HEK293 (cell line): ENCODE measurements around the gene TLDC2.

ENCODE experiments used
- CTCF ChIP-seq: fragments of 450-650 bp; formaldehyde crosslinking; IDR thresholded peaks from 2 replicates; pipeline ENCODE4 v1.5.1; 2016; ENCODE audit warnings: missing biosample characterization, missing genetic modification characterization
- IKZF3 ChIP-seq: fragments of 450-650 bp; IDR thresholded peaks from 2 replicates; pipeline ENCODE4 v1.5.0; 2018; ENCODE audit warnings: missing biosample characterization, mild to moderate bottlenecking, missing genetic modification characterization, moderate library complexity
- KLF1 ChIP-seq: fragments of 450-650 bp; formaldehyde crosslinking; IDR thresholded peaks from 2 replicates; pipeline ENCODE4 v1.5.1; 2016; ENCODE audit warnings: missing biosample characterization, missing genetic modification characterization
- OSR2 ChIP-seq: fragments of 450-650 bp; formaldehyde crosslinking; IDR thresholded peaks from 2 replicates; pipeline ENCODE4 v1.5.1; 2016; ENCODE audit warnings: missing biosample characterization, missing genetic modification characterization
- PRDM1 ChIP-seq: fragments of 450-650 bp; formaldehyde crosslinking; IDR thresholded peaks from 2 replicates; pipeline ENCODE4; 2016; ENCODE audit warnings: missing biosample characterization, missing genetic modification characterization
- SETDB1 ChIP-seq: IDR thresholded peaks from one replicate; pipeline ENCODE4 v1.6.1; 2017; ENCODE audit warnings: mild to moderate bottlenecking, low read length, moderate library complexity, mixed read lengths; ENCODE audit not compliant: insufficient read length
- SP3 ChIP-seq: fragments of 450-650 bp; formaldehyde crosslinking; IDR thresholded peaks from 2 replicates; pipeline ENCODE4 v1.5.1; 2016; ENCODE audit warnings: missing biosample characterization, missing genetic modification characterization
- ZBTB17 ChIP-seq: fragments of 450-650 bp; formaldehyde crosslinking; IDR thresholded peaks from 2 replicates; pipeline ENCODE4 v1.5.1; 2016; ENCODE audit warnings: missing biosample characterization, missing genetic modification characterization
- ZBTB44 ChIP-seq: fragments of 450-650 bp; IDR thresholded peaks from 2 replicates; pipeline ENCODE4 v1.5.1; 2018; ENCODE audit warnings: missing biosample characterization, mild to moderate bottlenecking, missing genetic modification characterization
- ZBTB48 ChIP-seq: fragments of 450-650 bp; formaldehyde crosslinking; IDR thresholded peaks from 2 replicates; pipeline ENCODE4 v1.5.1; 2016; ENCODE audit warnings: missing biosample characterization, missing genetic modification characterization
- ZFP69B ChIP-seq: fragments of 450-650 bp; formaldehyde crosslinking; IDR thresholded peaks from 2 replicates; pipeline ENCODE4 v1.5.1; 2016; ENCODE audit warnings: missing biosample characterization, missing genetic modification characterization
- ZNF214 ChIP-seq: fragments of 450-650 bp; formaldehyde crosslinking; IDR thresholded peaks from 2 replicates; pipeline ENCODE4 v1.5.1; 2017; ENCODE audit warnings: missing biosample characterization, mild to moderate bottlenecking, missing genetic modification characterization, borderline replicate concordance
- ZNF37A ChIP-seq: fragments of 450-650 bp; IDR thresholded peaks from 2 replicates; pipeline ENCODE4 v1.5.1; 2018; ENCODE audit warnings: missing biosample characterization, missing genetic modification characterization
- ZNF398 ChIP-seq: fragments of 450-650 bp; formaldehyde crosslinking; IDR thresholded peaks from 2 replicates; pipeline ENCODE4 v1.5.1; 2017; ENCODE audit warnings: missing biosample characterization, missing genetic modification characterization
- ZNF423 ChIP-seq: fragments of 450-650 bp; formaldehyde crosslinking; IDR thresholded peaks from 2 replicates; pipeline ENCODE4 v1.5.1; 2016; ENCODE audit warnings: missing biosample characterization, missing genetic modification characterization
- ZNF585B ChIP-seq: fragments of 450-650 bp; formaldehyde crosslinking; IDR thresholded peaks from 2 replicates; pipeline ENCODE4 v1.5.1; 2016; ENCODE audit warnings: missing biosample characterization, missing genetic modification characterization
- ZNF610 ChIP-seq: fragments of 450-650 bp; formaldehyde crosslinking; IDR thresholded peaks from 2 replicates; pipeline ENCODE4 v1.5.1; 2016; ENCODE audit warnings: missing biosample characterization, missing genetic modification characterization, borderline replicate concordance
- ZNF624 ChIP-seq: fragments of 450-650 bp; formaldehyde crosslinking; IDR thresholded peaks from 2 replicates; pipeline ENCODE4 v1.5.1; 2017; ENCODE audit warnings: missing biosample characterization, missing genetic modification characterization
- ZNF76 ChIP-seq: fragments of 450-650 bp; formaldehyde crosslinking; IDR thresholded peaks from 2 replicates; pipeline ENCODE4; 2016; ENCODE audit warnings: low read depth, missing biosample characterization, missing genetic modification characterization, borderline replicate concordance
- ZNF768 ChIP-seq: fragments of 450-650 bp; formaldehyde crosslinking; IDR thresholded peaks from 2 replicates; pipeline ENCODE4 v1.5.1; 2018; ENCODE audit warnings: missing biosample characterization, mild to moderate bottlenecking, missing genetic modification characterization
- TF ChIP-seq, protein P1 (sequence below): fragments of 450-650 bp; formaldehyde crosslinking; IDR thresholded peaks from 2 replicates; pipeline ENCODE4 v1.5.1; 2016; ENCODE audit warnings: missing biosample characterization, missing genetic modification characterization
- TF ChIP-seq, protein P2 (sequence below): fragments of 450-650 bp; formaldehyde crosslinking; IDR thresholded peaks from 2 replicates; pipeline ENCODE4 v1.5.1; 2016; ENCODE audit warnings: missing biosample characterization, missing genetic modification characterization
- TF ChIP-seq, protein P3 (sequence below): fragments of 450-650 bp; formaldehyde crosslinking; IDR thresholded peaks from 2 replicates; pipeline ENCODE4 v1.5.1; 2016; ENCODE audit warnings: missing biosample characterization, missing genetic modification characterization
- TF ChIP-seq, protein P4 (sequence below): fragments of 450-650 bp; formaldehyde crosslinking; IDR thresholded peaks from 2 replicates; pipeline ENCODE4 v1.5.1; 2016; ENCODE audit warnings: missing biosample characterization, missing genetic modification characterization, low read depth

Gene TLDC2

DNA sequence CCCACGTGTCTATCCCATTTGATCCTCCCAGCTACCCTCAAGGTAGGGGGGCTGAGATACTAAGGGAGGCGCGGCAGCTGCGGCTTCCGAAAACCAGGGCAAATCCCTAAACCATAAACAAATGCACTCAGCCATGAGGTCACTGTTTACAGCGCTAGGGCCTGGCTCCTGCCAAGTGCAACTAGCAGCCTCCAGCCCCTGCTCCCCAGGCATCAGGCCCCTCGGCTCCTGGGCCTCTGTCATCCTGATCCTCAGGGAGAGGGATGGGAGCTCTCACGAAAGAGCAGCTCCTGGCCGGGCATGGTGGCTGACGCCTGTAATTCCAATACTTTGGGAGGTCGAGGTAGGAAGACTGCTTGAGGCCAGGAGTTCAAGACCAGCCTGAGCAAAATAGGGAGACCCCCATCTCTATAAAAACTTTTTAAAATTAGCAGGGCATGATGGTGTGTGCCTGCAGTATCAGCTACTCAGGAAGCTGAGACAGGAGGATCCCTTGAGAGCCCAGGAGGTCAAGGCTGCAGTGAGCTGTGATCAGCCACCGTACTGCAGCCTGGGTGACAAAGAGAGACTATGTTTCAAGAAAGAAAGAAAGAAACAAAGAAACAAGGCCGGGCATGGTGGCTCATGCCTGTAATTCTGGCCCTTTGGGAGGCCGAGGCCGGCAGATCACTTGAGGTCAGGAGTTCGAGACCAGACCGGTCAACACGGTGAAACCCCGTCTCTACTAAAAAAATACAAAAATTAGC, 42.5 kb upstream of the TLDC2 start (continued):
- no peak for TF ChIP-seq PRDM1 (tag by site-specific recombination)
- peak; percentile 76 for TF ChIP-seq ZBTB48 (tag by site-specific recombination)
- no peak for TF ChIP-seq ZFP69B (tag by site-specific recombination)
- TF ChIP-seq SETDB1, result no peak
- 0 out of 2 replicates have a peak, but pooled peaks have one; percentile 53 for TF ChIP-seq ZBTB44
- no peak for TF ChIP-seq ZNF768 (tag by site-specific recombination)
- no peak for TF ChIP-seq ZNF610 (tag by site-specific recombination)
- TF ChIP-seq SP3 (tag by site-specific recombination), result no peak
- no peak for TF ChIP-seq IKZF3 (tag by site-specific recombination)
- TF ChIP-seq ZNF624 (tag by site-specific recombination), result no peak
- no peak for TF ChIP-seq ZNF398
- peak; percentile 86 for TF ChIP-seq OSR2 (tag by site-specific recombination)
- TF ChIP-seq, protein P1, sequence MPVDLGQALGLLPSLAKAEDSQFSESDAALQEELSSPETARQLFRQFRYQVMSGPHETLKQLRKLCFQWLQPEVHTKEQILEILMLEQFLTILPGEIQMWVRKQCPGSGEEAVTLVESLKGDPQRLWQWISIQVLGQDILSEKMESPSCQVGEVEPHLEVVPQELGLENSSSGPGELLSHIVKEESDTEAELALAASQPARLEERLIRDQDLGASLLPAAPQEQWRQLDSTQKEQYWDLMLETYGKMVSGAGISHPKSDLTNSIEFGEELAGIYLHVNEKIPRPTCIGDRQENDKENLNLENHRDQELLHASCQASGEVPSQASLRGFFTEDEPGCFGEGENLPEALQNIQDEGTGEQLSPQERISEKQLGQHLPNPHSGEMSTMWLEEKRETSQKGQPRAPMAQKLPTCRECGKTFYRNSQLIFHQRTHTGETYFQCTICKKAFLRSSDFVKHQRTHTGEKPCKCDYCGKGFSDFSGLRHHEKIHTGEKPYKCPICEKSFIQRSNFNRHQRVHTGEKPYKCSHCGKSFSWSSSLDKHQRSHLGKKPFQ (tag by site-specific recombination), result no peak
- no peak for TF ChIP-seq ZNF423 (tag by site-specific recombination)
- TF ChIP-seq ZNF214 (tag by site-specific recombination), result no peak
- no peak for TF ChIP-seq ZNF76 (tag by site-specific recombination)
- no peak for TF ChIP-seq ZNF585B (tag by site-specific recombination)
- no peak for TF ChIP-seq CTCF (tag by site-specific recombination)
- TF ChIP-seq, protein P2, sequence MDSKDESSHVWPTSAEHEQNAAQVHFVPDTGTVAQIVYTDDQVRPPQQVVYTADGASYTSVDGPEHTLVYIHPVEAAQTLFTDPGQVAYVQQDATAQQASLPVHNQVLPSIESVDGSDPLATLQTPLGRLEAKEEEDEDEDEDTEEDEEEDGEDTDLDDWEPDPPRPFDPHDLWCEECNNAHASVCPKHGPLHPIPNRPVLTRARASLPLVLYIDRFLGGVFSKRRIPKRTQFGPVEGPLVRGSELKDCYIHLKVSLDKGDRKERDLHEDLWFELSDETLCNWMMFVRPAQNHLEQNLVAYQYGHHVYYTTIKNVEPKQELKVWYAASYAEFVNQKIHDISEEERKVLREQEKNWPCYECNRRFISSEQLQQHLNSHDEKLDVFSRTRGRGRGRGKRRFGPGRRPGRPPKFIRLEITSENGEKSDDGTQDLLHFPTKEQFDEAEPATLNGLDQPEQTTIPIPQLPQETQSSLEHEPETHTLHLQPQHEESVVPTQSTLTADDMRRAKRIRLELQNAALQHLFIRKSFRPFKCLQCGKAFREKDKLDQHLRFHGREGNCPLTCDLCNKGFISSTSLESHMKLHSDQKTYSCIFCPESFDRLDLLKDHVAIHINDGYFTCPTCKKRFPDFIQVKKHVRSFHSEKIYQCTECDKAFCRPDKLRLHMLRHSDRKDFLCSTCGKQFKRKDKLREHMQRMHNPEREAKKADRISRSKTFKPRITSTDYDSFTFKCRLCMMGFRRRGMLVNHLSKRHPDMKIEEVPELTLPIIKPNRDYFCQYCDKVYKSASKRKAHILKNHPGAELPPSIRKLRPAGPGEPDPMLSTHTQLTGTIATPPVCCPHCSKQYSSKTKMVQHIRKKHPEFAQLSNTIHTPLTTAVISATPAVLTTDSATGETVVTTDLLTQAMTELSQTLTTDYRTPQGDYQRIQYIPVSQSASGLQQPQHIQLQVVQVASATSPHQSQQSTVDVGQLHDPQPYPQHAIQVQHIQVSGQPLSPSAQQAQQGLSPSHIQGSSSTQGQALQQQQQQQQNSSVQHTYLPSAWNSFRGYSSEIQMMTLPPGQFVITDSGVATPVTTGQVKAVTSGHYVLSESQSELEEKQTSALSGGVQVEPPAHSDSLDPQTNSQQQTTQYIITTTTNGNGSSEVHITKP (tag by site-specific recombination), result no peak
- TF ChIP-seq, protein P3, sequence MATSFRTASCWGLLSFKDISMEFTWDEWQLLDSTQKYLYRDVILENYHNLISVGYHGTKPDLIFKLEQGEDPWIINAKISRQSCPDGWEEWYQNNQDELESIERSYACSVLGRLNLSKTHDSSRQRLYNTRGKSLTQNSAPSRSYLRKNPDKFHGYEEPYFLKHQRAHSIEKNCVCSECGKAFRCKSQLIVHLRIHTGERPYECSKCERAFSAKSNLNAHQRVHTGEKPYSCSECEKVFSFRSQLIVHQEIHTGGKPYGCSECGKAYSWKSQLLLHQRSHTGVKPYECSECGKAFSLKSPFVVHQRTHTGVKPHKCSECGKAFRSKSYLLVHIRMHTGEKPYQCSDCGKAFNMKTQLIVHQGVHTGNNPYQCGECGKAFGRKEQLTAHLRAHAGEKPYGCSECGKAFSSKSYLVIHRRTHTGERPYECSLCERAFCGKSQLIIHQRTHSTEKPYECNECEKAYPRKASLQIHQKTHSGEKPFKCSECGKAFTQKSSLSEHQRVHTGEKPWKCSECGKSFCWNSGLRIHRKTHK (tag by site-specific recombination), result no peak
- peak; percentile 43; the same call in 1 of the 2 replicates for TF ChIP-seq ZBTB17
- TF ChIP-seq, protein P4, sequence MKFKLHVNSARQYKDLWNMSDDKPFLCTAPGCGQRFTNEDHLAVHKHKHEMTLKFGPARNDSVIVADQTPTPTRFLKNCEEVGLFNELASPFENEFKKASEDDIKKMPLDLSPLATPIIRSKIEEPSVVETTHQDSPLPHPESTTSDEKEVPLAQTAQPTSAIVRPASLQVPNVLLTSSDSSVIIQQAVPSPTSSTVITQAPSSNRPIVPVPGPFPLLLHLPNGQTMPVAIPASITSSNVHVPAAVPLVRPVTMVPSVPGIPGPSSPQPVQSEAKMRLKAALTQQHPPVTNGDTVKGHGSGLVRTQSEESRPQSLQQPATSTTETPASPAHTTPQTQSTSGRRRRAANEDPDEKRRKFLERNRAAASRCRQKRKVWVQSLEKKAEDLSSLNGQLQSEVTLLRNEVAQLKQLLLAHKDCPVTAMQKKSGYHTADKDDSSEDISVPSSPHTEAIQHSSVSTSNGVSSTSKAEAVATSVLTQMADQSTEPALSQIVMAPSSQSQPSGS (tag by site-specific recombination), result 0 out of 2 replicates have a peak, but pooled peaks have one; percentile 43
- TF ChIP-seq KLF1, result no peak
- TF ChIP-seq ZNF37A, result no peak
